ENCODE data around the gene ANXA11.

Gene ANXA11

GRCh38 chr10:80110986-80111385 lies 94.4 kb downstream of the ANXA11 start:
- TF ChIP-seq CTCF (IDR thresholded peaks at IDR 0.05; ENCODE audit: control extremely low read depth, extremely low read depth, low read depth, missing control alignments): no peak
- ChIA-PET POLR2A (no interaction called here), CTCF (no interaction called here)

DNA sequence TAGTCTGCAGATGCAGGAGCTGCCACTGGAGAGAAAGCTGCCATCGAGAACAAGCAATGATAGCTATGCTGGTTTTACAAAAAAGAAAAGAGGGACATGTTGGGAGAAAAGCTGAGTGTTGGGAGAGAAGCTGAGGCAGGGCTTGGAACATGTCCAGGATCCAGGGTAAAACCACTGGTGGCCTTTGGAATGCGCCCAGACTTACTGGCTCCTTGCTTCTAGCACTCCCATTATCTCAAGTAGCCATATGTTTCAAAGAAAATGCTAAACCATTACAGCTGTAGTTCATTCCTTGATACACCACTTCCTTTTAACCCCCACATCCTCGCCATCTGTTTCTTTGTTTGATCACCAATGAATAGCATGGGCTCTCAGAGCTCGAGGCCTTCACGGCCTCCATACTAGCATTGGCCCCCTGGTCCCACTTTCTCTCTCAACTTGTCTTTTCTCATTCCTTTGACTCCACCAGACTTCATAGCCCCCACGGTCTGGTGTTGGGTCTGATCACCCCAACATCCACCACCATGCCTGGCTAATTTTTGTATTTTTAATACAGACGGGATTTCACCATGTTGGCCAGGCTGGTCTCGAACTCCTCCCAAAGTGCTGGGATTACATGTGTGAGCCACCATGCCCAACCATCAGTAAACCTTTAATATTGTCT lies 96.6 kb downstream of the ANXA11 start:
- POLR2A ChIA-PET: no interaction called here
- CTCF ChIA-PET: interaction anchor here (1.3 kb wide), 1 partner anchor 35 kb away, joined by 3 read pairs; no protein-coding TSS in a partner anchor
- TF ChIP-seq CTCF (IDR thresholded peaks at IDR 0.05; ENCODE audit: control extremely low read depth, extremely low read depth, low read depth, missing control alignments): no peak
- DNase-seq (ENCODE audit: extremely low spot score): no peak

More at GRCh38 chr10:80110986-80111385, 94.4 kb downstream of the ANXA11 start:
- DNase-seq (ENCODE audit: extremely low spot score): no peak

DNA sequence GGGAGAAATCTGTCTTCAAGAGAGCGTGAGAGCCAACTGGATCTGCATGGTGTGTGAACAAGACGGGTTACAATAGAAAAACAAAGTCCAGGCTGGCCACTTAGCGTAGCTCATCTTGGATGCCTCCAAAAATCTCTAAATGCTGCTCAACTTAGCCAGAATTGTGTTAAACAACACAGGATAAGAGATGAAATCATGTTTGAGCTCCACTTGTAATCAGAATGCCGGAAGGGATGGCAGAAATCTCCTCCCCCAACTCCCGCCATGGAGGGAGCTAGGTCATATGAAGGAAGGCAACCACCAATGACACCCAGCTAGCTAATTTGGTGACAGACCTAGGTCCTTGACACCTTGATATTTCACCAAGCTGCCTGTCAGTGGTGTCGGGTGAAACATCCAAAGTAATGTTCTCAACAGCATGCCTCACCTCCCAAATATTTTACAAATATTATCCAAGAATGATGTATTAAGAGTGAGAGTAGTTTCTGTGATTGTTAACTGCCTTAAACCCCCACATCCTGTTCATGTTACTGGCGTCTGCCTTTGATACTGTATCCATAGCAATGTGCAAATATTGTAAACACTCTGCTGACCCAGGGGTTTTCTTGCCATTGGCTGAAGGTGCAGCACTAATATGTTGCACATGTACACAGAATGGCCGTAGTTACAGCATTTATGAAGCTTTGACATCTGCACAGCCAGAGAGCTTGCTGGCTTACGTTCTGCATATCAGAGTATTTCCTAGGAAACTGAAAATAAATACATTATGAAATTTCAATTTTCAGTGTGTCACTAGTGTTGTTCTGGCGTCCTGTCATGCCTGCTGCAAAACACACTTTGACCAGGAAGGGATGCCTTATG lies 101.0 kb downstream of the ANXA11 start:
- CTCF ChIA-PET: no interaction called here
- POLR2A ChIA-PET: no interaction called here
- no peak for TF ChIP-seq CTCF (IDR thresholded peaks at IDR 0.05; ENCODE audit: control extremely low read depth, extremely low read depth, low read depth, missing control alignments)
- DNase-seq (ENCODE audit: extremely low spot score): peak; percentile 31
